LHCN-M2 (cell line): Measurements from ENCODE around the gene LRRIQ3. TPM values are rescaled to one million over a fixed set of nuclear protein-coding genes. Genes with fewer than 3 reads are reported as not detected.

ENCODE experiments used
- DNase-seq: peaks from one replicate; pipeline ENCODE4 v3.0.0-alpha.2; 2012; ENCODE audit warnings: low read depth
- total RNA-seq: library from RNA; depleted of rRNA; stranded (reverse); fragments of >200 nt; gene quantifications from 2 replicates; pipeline ENCODE4 v1.2.3, GENCODE V29; 2014; rRNA removed

Gene LRRIQ3
- total RNA-seq, 1 experiment from 2014 or later: 2.8 TPM

GRCh38 chr1:74107394-74107793, 90.6 kb downstream of the LRRIQ3 start:
- DNase-seq: no peak

GRCh38 chr1:74091371-74091770, 106.6 kb downstream of the LRRIQ3 start:
- no peak for DNase-seq

GRCh38 chr1:74083128-74083527, 114.8 kb downstream of the LRRIQ3 start:
- DNase-seq: no peak

- DNase-seq: no peak
Observed at GRCh38 chr1:74065081-74065480, 132.9 kb downstream of the LRRIQ3 start.

- no peak for DNase-seq
Observed at GRCh38 chr1:74057719-74058118, 140.3 kb downstream of the LRRIQ3 start.

- DNase-seq: no peak
Observed at GRCh38 chr1:74053407-74053806, 144.6 kb downstream of the LRRIQ3 start.

- no peak for DNase-seq
Observed at GRCh38 chr1:74050386-74050785, 147.6 kb downstream of the LRRIQ3 start.

GRCh38 chr1:74038042-74038441, 159.9 kb downstream of the LRRIQ3 start:
- no peak for DNase-seq

GRCh38 chr1:74012583-74012982, 185.4 kb downstream of the LRRIQ3 start:
- no peak for DNase-seq

GRCh38 chr1:74011736-74012135, 186.2 kb downstream of the LRRIQ3 start:
- no peak for DNase-seq

GRCh38 chr1:74010206-74010605, 187.8 kb downstream of the LRRIQ3 start:
- DNase-seq: no peak

GRCh38 chr1:74005533-74005932, 192.4 kb downstream of the LRRIQ3 start:
- no peak for DNase-seq

- no peak for DNase-seq
Observed at GRCh38 chr1:74003806-74004205, 194.2 kb downstream of the LRRIQ3 start.

GRCh38 chr1:73998348-73998959, 199.5 kb downstream of the LRRIQ3 start:
- peak; percentile 16 for DNase-seq

- DNase-seq: no peak
Observed at GRCh38 chr1:73980324-73981040, 217.5 kb downstream of the LRRIQ3 start.

GRCh38 chr1:73979684-73980083, 218.3 kb downstream of the LRRIQ3 start:
- no peak for DNase-seq

GRCh38 chr1:73978964-73979363, 219.0 kb downstream of the LRRIQ3 start:
- no peak for DNase-seq

Other genes starting within 250 kb of the LRRIQ3 start
- 14.8 and 16.1 TPM in 2 replicates for gene FPGT, start 66 bp upstream of the LRRIQ3 start, total RNA-seq
- not detected in 2 replicates for gene TNNI3K, start 37.2 kb upstream of the LRRIQ3 start, total RNA-seq